Right atrium auricular region (tissue), 2 donors: ENCODE results near the gene NHP2. TPM values are rescaled to one million over a fixed set of nuclear protein-coding genes. Genes with fewer than 3 reads are reported as not detected.

Experiments
- DNase-seq: peaks from one replicate; pipeline ENCODE4 v3.0.0-alpha.2; 2019; ENCODE audit warnings: low spot score
- H3K27ac ChIP-seq, 2 donors: fragments of 200-600 bp; sonication (generic); 1 replicate in 1 of 2; 2 replicates in 1 of 2; pipeline ENCODE4 v1.5.1; 2016 to 2019
- H3K27me3 ChIP-seq, 2 donors: fragments of 200-600 bp; sonication (generic); one replicate each; pipeline versions ENCODE4 v1.5.1 to v1.6.0; 2017 to 2019
- H3K36me3 ChIP-seq: fragments of 200-600 bp; sonication (generic); one replicate; pipeline ENCODE4 v1.5.1; 2016
- H3K4me1 ChIP-seq, 2 donors: fragments of 200-600 bp; sonication (generic); one replicate each; pipeline versions ENCODE4 v1.5.1 to v1.6.0; 2017 to 2019
- H3K4me3 ChIP-seq, 2 donors: fragments of 200-600 bp; sonication (generic); 1 replicate in 1 of 2; 2 replicates in 1 of 2; pipeline ENCODE4 v1.5.1; 2017 to 2019; ENCODE audit warnings: mild to moderate bottlenecking in 1 of 2, moderate library complexity in 1 of 2
- H3K9me3 ChIP-seq, 2 donors: fragments of 200-600 bp; sonication (generic); one replicate each; pipeline ENCODE4 v1.5.1; 2019
- total RNA-seq, 2 donors: library from RNA; depleted of rRNA; stranded (reverse); fragments of >200 nt; gene quantifications; one replicate each; pipeline ENCODE4 v1.1.0, GENCODE V29; 2016
- TF ChIP-seq, protein P1 (sequence below), 2 donors: fragments of 200-600 bp; sonication (generic); IDR thresholded peaks; one replicate each; pipeline ENCODE4 v1.5.1; 2019; ENCODE audit warnings: antibody characterized with exemption in 2 of 2

NHP2 gene
- total RNA-seq, 2 donors from 2014 or later = 125 to 151 TPM

DNA sequence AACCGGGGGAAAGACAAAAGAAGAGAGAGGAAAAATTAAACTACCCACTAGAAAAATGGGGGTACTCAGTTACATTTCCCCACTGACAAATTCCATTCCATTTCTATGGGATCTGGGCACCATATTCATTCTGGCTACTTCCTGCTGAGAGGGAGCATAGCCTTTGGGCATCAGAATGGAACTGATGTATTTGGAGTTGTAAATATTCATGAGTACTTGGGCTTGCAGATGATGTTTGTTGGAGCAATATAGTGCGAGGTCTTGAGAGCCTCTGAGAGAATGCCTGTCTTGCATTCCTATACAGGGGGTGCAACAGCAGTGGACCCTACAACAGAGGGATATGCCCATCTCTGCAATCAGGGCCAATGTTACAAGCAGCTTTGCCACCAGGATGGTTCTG, 16.8 kb upstream of the NHP2 start:
- TF ChIP-seq, protein P1, sequence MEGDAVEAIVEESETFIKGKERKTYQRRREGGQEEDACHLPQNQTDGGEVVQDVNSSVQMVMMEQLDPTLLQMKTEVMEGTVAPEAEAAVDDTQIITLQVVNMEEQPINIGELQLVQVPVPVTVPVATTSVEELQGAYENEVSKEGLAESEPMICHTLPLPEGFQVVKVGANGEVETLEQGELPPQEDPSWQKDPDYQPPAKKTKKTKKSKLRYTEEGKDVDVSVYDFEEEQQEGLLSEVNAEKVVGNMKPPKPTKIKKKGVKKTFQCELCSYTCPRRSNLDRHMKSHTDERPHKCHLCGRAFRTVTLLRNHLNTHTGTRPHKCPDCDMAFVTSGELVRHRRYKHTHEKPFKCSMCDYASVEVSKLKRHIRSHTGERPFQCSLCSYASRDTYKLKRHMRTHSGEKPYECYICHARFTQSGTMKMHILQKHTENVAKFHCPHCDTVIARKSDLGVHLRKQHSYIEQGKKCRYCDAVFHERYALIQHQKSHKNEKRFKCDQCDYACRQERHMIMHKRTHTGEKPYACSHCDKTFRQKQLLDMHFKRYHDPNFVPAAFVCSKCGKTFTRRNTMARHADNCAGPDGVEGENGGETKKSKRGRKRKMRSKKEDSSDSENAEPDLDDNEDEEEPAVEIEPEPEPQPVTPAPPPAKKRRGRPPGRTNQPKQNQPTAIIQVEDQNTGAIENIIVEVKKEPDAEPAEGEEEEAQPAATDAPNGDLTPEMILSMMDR (IDR thresholded peaks at IDR 0.05) = no peak
- H3K36me3 ChIP-seq = no peaks in the 10 kb centered on the region
- no peaks in the 10 kb centered on the region for H3K27me3 ChIP-seq
- DNase-seq = no peak
- no peaks in the 10 kb centered on the region for H3K4me1 ChIP-seq
- no peak overlapping the region for H3K4me3 ChIP-seq
- no peak overlapping the region for H3K27ac ChIP-seq
- no peaks in the 10 kb centered on the region for H3K9me3 ChIP-seq

DNA sequence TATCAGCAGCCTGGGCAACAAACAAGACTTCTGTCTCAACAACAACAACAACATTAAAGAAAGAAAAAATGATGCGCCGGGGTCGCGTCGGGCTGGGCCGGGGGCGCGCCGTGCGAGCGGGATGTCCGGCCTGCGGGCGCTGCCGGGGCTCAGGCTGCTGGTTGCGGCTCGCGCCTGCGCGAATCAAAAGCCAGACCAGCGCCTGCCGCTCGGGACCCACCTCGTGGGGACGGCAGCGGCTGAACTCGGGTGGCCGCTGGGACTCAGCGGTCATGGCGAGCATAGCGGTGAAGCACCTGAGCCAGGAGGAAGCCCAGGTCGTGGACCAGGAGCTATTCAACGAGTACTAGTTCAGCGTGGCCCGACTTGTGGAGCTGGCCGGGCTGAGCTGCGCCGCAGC, 11.9 kb upstream of the NHP2 start:
- no peak for DNase-seq
- Histone ChIP-seq H3K4me1 (peaks cover 0 to 10% of the 10 kb centered on the region in 2 donors), H3K27ac (no peak overlapping the region), H3K36me3 (no peaks in the 10 kb centered on the region), H3K27me3 (no peaks in the 10 kb centered on the region), H3K4me3 (no peak overlapping the region), H3K9me3 (no peaks in the 10 kb centered on the region)
- TF ChIP-seq, protein P1 (IDR thresholded peaks at IDR 0.05) = no peak

DNA sequence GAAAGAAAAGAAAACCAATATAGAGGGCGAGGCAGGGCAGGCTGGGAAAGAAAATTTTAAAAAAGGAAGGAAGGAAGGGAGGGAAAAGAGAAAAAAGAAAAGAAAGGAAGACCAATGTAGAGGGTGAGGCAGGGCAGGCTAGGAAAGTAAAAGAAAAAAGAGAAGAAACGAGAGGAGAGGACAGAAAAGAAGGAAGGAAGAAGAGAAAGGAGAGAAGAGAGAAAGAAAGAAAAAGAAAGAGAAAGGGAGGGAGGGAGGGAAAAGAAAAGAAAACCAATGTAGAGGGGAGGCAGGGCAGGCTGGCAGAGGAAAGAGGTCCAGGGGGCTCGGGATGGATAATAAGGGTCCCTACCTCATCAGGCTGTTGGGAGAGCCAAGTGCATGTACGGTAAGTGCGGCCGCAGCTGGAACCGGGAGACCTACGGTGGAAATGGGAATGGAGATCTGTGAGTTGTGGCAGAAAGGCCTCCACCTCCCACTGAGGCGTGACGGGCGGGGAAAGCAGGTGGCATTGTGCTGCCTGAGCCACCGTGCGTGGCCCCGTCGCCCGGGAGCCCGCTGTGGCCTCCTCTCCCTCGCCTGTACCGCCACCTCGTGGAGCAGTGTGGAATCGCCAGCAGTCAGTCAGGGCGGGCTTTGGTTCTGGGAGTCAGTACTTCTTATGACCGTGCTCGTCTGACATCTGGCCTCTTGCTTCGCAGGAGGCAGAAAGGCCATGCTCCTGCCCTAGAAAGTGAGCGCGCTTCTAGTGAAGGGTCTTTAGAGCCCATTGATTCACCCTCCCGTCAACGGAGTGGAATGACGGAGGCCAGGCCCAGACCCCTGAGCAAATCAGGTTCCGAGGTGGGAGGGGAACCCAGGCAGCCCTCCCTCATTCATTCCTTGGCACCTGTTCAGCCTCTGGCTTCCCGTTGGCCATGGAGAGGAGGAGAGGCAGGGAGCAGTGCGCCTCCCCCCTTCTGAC, 10.4 kb upstream of the NHP2 start:
- no peaks in the 10 kb centered on the region for H3K27me3 ChIP-seq
- H3K27ac ChIP-seq = no peak overlapping the region
- peak; percentile 74 for DNase-seq
- peaks cover 0 to 10% of the 10 kb centered on the region in 2 donors for H3K4me1 ChIP-seq
- peak overlapping the region in 1 of 2 donors; percentile 32 for H3K4me3 ChIP-seq
- H3K36me3 ChIP-seq = no peaks in the 10 kb centered on the region
- TF ChIP-seq, protein P1 (IDR thresholded peaks at IDR 0.05) = peak; percentile 89 to 100
- H3K9me3 ChIP-seq = no peaks in the 10 kb centered on the region

DNA sequence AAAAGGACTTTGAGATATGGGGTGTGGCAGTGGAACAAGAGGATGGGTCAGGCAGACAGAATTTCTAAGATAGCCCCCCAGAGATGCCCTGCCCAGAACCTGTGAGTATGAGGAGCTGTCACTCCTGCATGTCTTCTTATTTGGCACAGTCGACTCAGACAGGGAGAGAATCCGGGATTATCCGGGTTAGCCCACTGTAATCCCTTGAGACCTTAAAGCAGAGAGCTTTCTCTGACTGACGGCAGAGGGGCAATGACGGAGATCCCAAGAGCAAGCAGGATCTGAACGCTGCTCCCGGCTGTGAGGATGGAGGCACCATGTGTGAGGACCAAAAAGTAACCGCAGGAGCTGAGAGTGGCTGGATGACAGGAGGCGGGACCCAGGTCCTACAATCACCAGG, 8.8 kb upstream of the NHP2 start:
- no peak for DNase-seq
- Histone ChIP-seq H3K27me3 (no peaks in the 10 kb centered on the region), H3K4me1 (peaks cover 0 to 10% of the 10 kb centered on the region in 2 donors), H3K4me3 (no peak overlapping the region), H3K36me3 (no peaks in the 10 kb centered on the region), H3K9me3 (no peaks in the 10 kb centered on the region), H3K27ac (no peak overlapping the region)
- TF ChIP-seq, protein P1 (IDR thresholded peaks at IDR 0.05) = no peak

DNA sequence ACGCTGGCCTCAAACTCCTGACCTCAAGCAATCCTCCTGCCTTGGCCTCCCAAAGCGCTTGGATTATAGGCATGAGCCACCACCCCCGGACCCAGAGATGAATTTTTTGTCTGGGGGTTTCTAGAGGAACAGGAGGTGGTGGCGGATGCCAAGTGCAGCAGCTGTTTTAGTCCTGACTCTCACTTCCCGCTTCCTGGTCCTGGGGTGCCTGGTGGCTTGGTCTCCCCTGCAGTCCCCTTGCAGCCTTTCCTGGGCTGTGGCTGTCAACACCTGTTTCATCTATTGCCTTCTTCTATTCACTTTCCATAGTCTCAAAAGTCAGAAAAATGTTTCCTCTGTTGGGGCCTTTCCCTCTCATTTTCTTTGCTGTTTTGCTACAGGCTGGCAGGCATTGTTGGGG, 6.5 kb upstream of the NHP2 start:
- H3K27me3 ChIP-seq = no peaks in the 10 kb centered on the region
- no peak overlapping the region for H3K4me3 ChIP-seq
- DNase-seq = no peak
- TF ChIP-seq, protein P1 (IDR thresholded peaks at IDR 0.05) = no peak
- H3K9me3 ChIP-seq = no peaks in the 10 kb centered on the region
- peaks cover 0 to 10% of the 10 kb centered on the region in 2 donors for H3K4me1 ChIP-seq
- H3K27ac ChIP-seq = no peak overlapping the region
- no peaks in the 10 kb centered on the region for H3K36me3 ChIP-seq
